CD8-positive, alpha-beta memory T cell (primary cell): ENCODE data around the gene CALU. TPM values are rescaled to one million over a fixed set of nuclear protein-coding genes. Genes with fewer than 3 reads are reported as not detected.

Experiments used
- CTCF ChIA-PET: fragments of 350-600 bp; sonication (Branson Sonifier 250); formaldehyde crosslinking; loops from one replicate; lab custom pipeline; 2021; ENCODE audit warnings: antibody characterized with exemption; lab: Charles Lee
- POLR2A ChIA-PET: fragments of 350-600 bp; sonication (Branson Sonifier 250); formaldehyde crosslinking; loops from one replicate; lab custom pipeline; 2021; ENCODE audit warnings: antibody characterized with exemption; lab: Charles Lee
- DNase-seq, 5 donors: peaks; one replicate each; pipeline versions ENCODE4 v3.0.0 to v3.0.0-alpha.2; 2020 to 2022; ENCODE audit warnings: mixed read lengths in 1 of 5
- H3K27ac ChIP-seq: one replicate; pipeline ENCODE4 v1.7.0; 2013; ENCODE audit warnings: low read depth, mild to moderate bottlenecking, low read length, moderate library complexity
- H3K27me3 ChIP-seq: 2 replicates; pipeline ENCODE4 v1.7.0; 2013; ENCODE audit warnings: low read length, mild to moderate bottlenecking; ENCODE audit not compliant: insufficient read depth, poor library complexity, severe bottlenecking
- H3K36me3 ChIP-seq: 2 replicates; pipeline ENCODE4 v1.7.0; 2013; ENCODE audit warnings: mild to moderate bottlenecking, low read length, moderate library complexity; ENCODE audit not compliant: insufficient read depth
- H3K4me1 ChIP-seq: 2 replicates; pipeline ENCODE4 v1.7.0; 2013; ENCODE audit warnings: mild to moderate bottlenecking, low read length, moderate library complexity; ENCODE audit not compliant: insufficient read depth
- H3K4me3 ChIP-seq: 2 replicates; pipeline ENCODE4 v1.7.0; 2013; ENCODE audit warnings: mild to moderate bottlenecking, low read length
- H3K9me3 ChIP-seq: 2 replicates; pipeline ENCODE4 v1.7.0; 2013; ENCODE audit warnings: mild to moderate bottlenecking, low read length
- H3K27ac Mint-ChIP-seq, 8 donors: one replicate each; pipeline ENCODE4 v1.8.0; 2020 to 2021; ENCODE audit warnings: mixed read lengths in 8 of 8, mild to moderate bottlenecking in 6 of 8, inconsistent platforms in 3 of 8, moderate library complexity in 3 of 8
- H3K27me3 Mint-ChIP-seq, 2 donors: one replicate each; pipeline ENCODE4 v1.8.0; 2020 to 2021; ENCODE audit warnings: mixed read lengths in 2 of 2, mild to moderate bottlenecking in 1 of 2, moderate library complexity in 1 of 2
- H3K36me3 Mint-ChIP-seq, 3 donors: one replicate each; pipeline ENCODE4 v1.8.0; 2020 to 2021; ENCODE audit warnings: mixed read lengths in 3 of 3, inconsistent platforms in 1 of 3, mild to moderate bottlenecking in 1 of 3
- H3K4me1 Mint-ChIP-seq, 3 donors: one replicate each; pipeline ENCODE4 v1.8.0; 2020 to 2021; ENCODE audit warnings: mixed read lengths in 3 of 3, inconsistent platforms in 1 of 3, mild to moderate bottlenecking in 1 of 3
- H3K4me3 Mint-ChIP-seq, 7 donors: one replicate each; pipeline ENCODE4 v1.8.0; 2020 to 2021; ENCODE audit warnings: mixed read lengths in 7 of 7, mild to moderate bottlenecking in 6 of 7, moderate library complexity in 4 of 7, inconsistent platforms in 2 of 7
- H3K9me3 Mint-ChIP-seq, 5 donors: one replicate each; pipeline ENCODE4 v1.8.0; 2020 to 2022; ENCODE audit warnings: mixed read lengths in 5 of 5, mild to moderate bottlenecking in 3 of 5, moderate library complexity in 2 of 5, inconsistent platforms in 1 of 5
- polyA plus RNA-seq: library from polyadenylated mRNA; unstranded; fragments of 300-500 nt; fragmentation: Illumina TruSeq; gene quantifications from one replicate; pipeline ENCODE4 v1.2.3, GENCODE V29; 2021
- total RNA-seq, 2 experiments: library from RNA; stranded (reverse); gene quantifications; one replicate each; pipeline ENCODE4 v1.2.3, GENCODE V29; 2021

Gene CALU
- total and polyA plus RNA-seq, 3 experiments from 2014 or later = 28.8 to 52.0 (median 51.4) TPM

DNA sequence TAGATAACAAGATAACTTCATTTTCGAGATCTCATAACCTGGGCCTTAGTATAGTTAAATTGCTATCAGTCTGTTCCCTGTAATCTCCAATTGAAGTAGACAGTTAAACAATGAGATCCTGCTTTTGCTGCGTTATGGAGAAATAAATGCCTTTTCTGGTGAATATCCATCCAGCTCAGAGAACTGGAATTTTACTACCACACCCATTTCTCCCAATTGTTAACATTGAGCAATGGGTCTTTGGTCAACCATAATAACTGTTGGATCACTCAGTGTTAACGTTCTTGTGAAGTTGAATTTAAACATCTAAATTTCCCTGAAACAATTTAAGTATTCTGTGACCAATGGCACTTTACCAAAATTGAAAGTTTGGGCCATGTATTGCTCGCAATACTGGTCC is 3.0 kb downstream of the CALU start:
- no peaks in the 10 kb centered on the region for H3K9me3 ChIP-seq
- Mint-ChIP-seq H3K4me3 (peak overlapping the region in 1 of 7 donors; percentile 49), H3K27me3 (no peaks in the 10 kb centered on the region), H3K9me3 (no peaks in the 10 kb centered on the region), H3K4me1 (peaks cover 56 to 73% (median 73%) of the 10 kb centered on the region in 3 donors), H3K27ac (peak overlapping the region in 3 of 8 donors; percentile 1 to 84 (median 71)), H3K36me3 (peaks cover 0 to 18% (median 4%) of the 10 kb centered on the region in 3 donors)
- DNase-seq = no peak
- H3K36me3 ChIP-seq = no peaks in the 10 kb centered on the region
- peaks cover 27% of the 10 kb centered on the region for H3K4me1 ChIP-seq
- no peak overlapping the region for H3K27ac ChIP-seq
- H3K4me3 ChIP-seq = no peak overlapping the region
- H3K27me3 ChIP-seq = no peaks in the 10 kb centered on the region
- POLR2A ChIA-PET = interaction anchor here (1.5 kb wide), 1 partner anchor 49 kb away, joined by 3 read pairs; the partner anchor contains the start of gene CCDC136
- CTCF ChIA-PET = no interaction called here

DNA sequence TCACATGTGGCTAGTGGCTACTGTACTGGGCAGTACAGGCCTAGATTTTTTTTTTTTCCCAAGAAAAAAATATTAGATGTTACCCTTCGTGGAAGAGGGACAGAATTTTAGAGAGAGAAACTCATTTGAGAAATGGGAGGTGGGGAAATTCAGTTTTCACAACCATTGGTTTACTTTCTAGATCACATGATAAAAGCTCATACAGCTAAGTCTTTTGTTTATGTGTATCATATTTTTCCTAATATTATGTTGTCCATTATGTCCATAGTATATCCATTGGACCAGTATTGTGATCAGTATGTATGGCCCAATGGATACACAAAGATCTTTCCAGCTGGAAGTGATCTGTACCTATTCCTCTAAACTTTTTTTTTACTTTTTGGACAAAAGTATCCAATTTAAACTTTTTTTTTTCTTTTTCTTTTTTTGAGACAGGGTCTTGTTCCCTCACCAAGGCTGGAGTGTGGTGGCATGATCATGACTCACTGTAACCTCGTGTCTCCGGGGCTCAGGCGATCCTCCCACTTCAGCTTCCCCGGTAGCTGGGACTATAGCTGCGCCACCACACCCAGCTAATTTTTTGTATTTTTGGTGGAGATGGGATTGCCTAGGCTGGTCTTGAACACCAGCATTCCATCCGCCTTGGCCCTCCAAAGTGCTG is 4.1 kb downstream of the CALU start:
- H3K4me3 Mint-ChIP-seq = no peak overlapping the region
- ChIA-PET POLR2A (no interaction called here), CTCF (interaction anchor here (0.7 kb wide), 1 partner anchor 44 kb away, joined by 3 read pairs; no protein-coding TSS in a partner anchor)
- Histone ChIP-seq H3K4me3 (no peak overlapping the region), H3K9me3 (no peaks in the 10 kb centered on the region), H3K36me3 (no peaks in the 10 kb centered on the region), H3K27ac (no peak overlapping the region), H3K4me1 (peaks cover 23% of the 10 kb centered on the region), H3K27me3 (no peaks in the 10 kb centered on the region)
- peaks cover 0 to 28% (median 4%) of the 10 kb centered on the region in 3 donors for H3K36me3 Mint-ChIP-seq
- H3K4me1 Mint-ChIP-seq = peaks cover 57 to 76% (median 76%) of the 10 kb centered on the region in 3 donors
- H3K27me3 Mint-ChIP-seq = no peaks in the 10 kb centered on the region
- DNase-seq = no peak
- no peaks in the 10 kb centered on the region for H3K9me3 Mint-ChIP-seq
- peak overlapping the region in 2 of 8 donors; percentile 56 to 61 for H3K27ac Mint-ChIP-seq

DNA sequence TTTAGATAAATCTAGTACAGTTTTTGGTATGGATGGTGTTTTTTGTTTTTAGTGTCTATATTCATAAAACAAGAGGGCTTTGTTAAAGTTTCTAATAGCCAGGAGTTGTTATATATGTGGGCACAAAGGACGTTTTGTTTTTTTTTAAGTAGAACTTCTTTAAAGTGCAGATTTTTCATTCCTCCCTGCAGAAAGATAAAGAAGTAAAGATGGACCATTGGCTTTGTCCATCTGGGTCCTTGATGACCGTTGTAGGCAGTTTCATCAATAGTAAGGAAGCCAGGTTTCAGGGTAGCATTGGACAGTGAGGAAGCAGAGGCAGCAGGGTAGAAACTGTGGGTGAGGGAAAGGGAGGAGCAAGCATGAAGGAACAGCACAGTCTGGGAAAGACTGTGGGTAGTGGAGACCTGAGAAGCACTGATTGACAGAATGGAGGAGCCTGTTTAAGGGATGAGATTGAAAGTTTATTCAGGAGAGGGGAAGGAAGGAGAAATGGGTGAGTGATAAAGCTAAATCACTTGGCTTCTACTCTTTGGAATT is 5.3 kb downstream of the CALU start:
- peaks cover 19% of the 10 kb centered on the region for H3K4me1 ChIP-seq
- H3K4me1 Mint-ChIP-seq = peaks cover 51 to 74% (median 72%) of the 10 kb centered on the region in 3 donors
- peaks cover 0 to 32% (median 9%) of the 10 kb centered on the region in 3 donors for H3K36me3 Mint-ChIP-seq

DNA sequence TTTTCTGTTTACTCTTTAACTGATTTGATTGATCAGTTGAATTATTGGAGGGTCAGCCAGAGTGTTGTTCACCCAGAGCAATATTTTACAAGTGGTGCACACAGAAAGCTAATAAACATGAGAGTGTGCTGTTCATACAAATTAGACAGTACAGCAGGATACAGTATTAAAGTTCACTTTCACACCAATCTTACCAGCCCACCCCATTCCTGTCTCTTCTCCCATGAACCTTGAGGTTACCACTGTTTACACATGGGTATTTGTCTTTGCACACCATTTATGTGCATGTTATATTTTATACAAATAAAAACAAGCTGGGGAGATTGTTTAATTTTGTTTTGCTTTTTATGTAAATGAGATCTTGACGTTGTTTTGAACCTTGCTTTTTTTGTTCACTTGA is 6.5 kb downstream of the CALU start:
- Mint-ChIP-seq H3K27me3 (no peaks in the 10 kb centered on the region), H3K36me3 (peaks cover 0 to 37% (median 12%) of the 10 kb centered on the region in 3 donors), H3K9me3 (no peaks in the 10 kb centered on the region), H3K27ac (peak overlapping the region in 2 of 8 donors; percentile 28 to 41), H3K4me3 (no peak overlapping the region), H3K4me1 (peaks cover 41 to 64% (median 62%) of the 10 kb centered on the region in 3 donors)
- Histone ChIP-seq H3K36me3 (peaks cover 12% of the 10 kb centered on the region), H3K4me1 (peaks cover 10% of the 10 kb centered on the region), H3K9me3 (no peaks in the 10 kb centered on the region), H3K27me3 (no peaks in the 10 kb centered on the region), H3K4me3 (no peak overlapping the region), H3K27ac (no peak overlapping the region)
- POLR2A ChIA-PET = interaction anchor here (0.7 to 0.8 kb wide), 2 partner anchors 22 to 430 kb away, joined by 4 to 5 read pairs; no protein-coding TSS in a partner anchor
- no peak for DNase-seq
- CTCF ChIA-PET = no interaction called here

More for the DNA sequence above, 5.3 kb downstream of the CALU start:
- Histone ChIP-seq H3K27ac (no peak overlapping the region), H3K4me3 (no peak overlapping the region), H3K36me3 (peaks cover 10% of the 10 kb centered on the region), H3K27me3 (no peaks in the 10 kb centered on the region), H3K9me3 (no peaks in the 10 kb centered on the region)
- Mint-ChIP-seq H3K9me3 (no peaks in the 10 kb centered on the region), H3K4me3 (peak overlapping the region in 1 of 7 donors; percentile 51), H3K27ac (peak overlapping the region in 5 of 8 donors; percentile 7 to 84 (median 15)), H3K27me3 (no peaks in the 10 kb centered on the region)
- ChIA-PET CTCF (no interaction called here), POLR2A (interaction anchor here (0.5 kb wide), 1 partner anchor 10 kb away, joined by 3 read pairs; no protein-coding TSS in a partner anchor)
- DNase-seq = no peak

DNA sequence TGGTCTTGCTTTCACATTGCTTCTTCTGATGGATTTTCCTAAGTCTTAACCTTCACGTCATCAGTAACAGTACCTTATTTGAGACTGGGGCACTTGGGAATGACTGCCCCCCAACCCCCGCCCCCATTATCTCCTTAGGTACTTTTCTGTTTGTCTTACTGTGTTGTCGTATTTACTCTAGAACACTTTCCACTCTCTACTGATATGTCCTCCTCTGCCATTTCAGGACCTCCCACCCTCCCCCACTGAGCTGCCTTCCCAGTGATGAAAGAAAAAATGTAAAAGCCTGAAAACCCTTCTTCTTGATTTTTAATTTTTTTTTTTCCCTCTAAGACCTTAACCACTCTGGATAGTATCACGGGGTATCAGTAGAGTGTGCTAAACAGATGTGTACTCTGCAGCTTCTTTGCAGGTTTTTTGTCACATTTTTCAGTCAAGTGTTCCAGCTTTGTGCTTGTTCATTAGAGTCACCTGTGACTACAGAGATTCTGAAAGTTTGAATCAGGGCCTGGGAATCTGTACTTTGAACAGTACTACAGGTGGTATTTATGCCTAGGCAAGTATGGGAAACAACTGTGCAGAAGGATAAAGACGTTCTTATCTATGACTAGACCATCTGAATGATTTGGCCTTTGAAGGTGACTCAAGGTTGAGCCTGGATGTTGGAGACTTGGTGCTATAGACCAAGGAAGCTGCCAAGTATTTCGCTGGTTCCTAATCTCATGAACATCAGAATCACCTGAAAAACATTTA is 8.3 kb downstream of the CALU start:
- Mint-ChIP-seq H3K4me1 (peaks cover 25 to 46% (median 44%) of the 10 kb centered on the region in 3 donors), H3K9me3 (no peaks in the 10 kb centered on the region), H3K4me3 (peak overlapping the region in 1 of 7 donors; percentile 9), H3K27ac (peak overlapping the region in 1 of 8 donors; percentile 17), H3K27me3 (no peaks in the 10 kb centered on the region), H3K36me3 (peaks cover 0 to 46% (median 12%) of the 10 kb centered on the region in 3 donors)
- no peak overlapping the region for H3K4me3 ChIP-seq
- no peaks in the 10 kb centered on the region for H3K27me3 ChIP-seq
- no peaks in the 10 kb centered on the region for H3K4me1 ChIP-seq
- DNase-seq = no peak
- ChIA-PET POLR2A (interaction anchor here (0.6 kb wide), 1 partner anchor 1267 kb away, joined by 7 read pairs; no protein-coding TSS in a partner anchor), CTCF (no interaction called here)
- H3K36me3 ChIP-seq = peaks cover 12% of the 10 kb centered on the region
- H3K9me3 ChIP-seq = no peaks in the 10 kb centered on the region
- no peak overlapping the region for H3K27ac ChIP-seq

DNA sequence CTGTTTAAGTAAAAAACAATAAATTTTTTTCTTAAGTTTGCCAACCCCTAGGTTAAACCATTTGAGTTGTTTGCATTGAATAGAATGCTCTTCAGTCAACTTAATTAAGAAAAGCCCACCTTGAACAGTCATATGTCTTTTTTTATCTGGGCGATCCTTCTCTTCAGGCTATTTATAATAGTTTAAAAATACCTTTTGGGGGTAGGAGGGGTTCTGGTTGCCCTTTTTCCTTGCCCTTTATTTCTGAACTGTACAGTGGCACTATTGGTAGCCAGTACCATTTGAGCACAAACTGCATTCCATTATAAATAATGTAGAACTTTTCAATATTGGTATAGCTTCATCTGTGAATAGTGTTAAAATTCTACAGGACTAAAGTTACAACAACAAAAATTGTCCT is 13.1 kb downstream of the CALU start:
- ChIA-PET CTCF (no interaction called here), POLR2A (no interaction called here)
- Mint-ChIP-seq H3K27me3 (no peaks in the 10 kb centered on the region), H3K36me3 (peaks cover 0 to 81% (median 28%) of the 10 kb centered on the region in 3 donors), H3K27ac (no peak overlapping the region), H3K4me1 (peaks cover 8 to 21% (median 18%) of the 10 kb centered on the region in 3 donors), H3K9me3 (no peaks in the 10 kb centered on the region), H3K4me3 (no peak overlapping the region)
- Histone ChIP-seq H3K4me1 (no peaks in the 10 kb centered on the region), H3K27me3 (no peaks in the 10 kb centered on the region), H3K36me3 (peaks cover 20% of the 10 kb centered on the region), H3K4me3 (no peak overlapping the region), H3K27ac (no peak overlapping the region), H3K9me3 (no peaks in the 10 kb centered on the region)
- DNase-seq = no peak

DNA sequence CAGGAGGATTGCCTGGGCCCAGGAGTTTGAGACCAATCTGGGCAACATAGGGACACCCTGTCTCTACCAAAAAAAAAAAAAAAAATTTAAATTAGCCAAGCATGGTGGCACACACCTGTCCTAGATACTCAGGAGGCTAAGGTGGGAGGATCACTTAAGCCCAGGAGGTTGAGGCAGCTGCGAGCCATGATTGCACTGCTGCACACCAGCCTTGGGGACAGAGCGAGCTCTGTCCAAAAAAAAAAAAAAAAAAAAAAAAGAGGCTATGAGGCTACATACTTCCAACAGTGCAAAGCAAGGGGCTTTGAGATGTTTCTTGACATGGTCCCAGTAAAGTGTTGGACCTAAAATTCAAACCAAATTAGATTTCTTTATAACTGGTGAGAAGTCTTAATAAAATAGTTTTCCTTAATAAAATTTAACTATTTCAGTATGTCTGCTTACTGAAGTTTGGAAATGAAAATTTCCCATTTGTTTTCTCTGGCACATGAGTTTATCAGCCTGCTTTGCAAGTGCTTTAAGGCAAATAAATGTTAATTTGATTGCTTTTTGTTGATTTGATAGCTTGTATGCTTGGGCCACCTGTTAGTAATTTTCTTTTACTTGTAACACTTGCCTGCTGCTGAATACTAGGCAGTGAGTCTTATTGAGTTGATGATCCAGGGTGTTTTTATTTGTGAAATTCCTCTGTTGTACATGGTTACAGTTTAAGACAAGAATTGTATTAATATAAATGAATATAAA is 16.1 kb downstream of the CALU start:
- H3K4me3 ChIP-seq = no peak overlapping the region
- H3K9me3 ChIP-seq = no peaks in the 10 kb centered on the region
- peaks cover 0 to 83% (median 23%) of the 10 kb centered on the region in 3 donors for H3K36me3 Mint-ChIP-seq
- ChIA-PET POLR2A (interaction anchor here (0.6 kb wide), 1 partner anchor 10 kb away, joined by 3 read pairs; no protein-coding TSS in a partner anchor), CTCF (no interaction called here)
- peaks cover 2 to 9% (median 6%) of the 10 kb centered on the region in 3 donors for H3K4me1 Mint-ChIP-seq
- peak overlapping the region in 1 of 8 donors; percentile 24 for H3K27ac Mint-ChIP-seq
- H3K27ac ChIP-seq = no peak overlapping the region
- H3K4me1 ChIP-seq = no peaks in the 10 kb centered on the region
- no peak for DNase-seq
- H3K36me3 ChIP-seq = peaks cover 23% of the 10 kb centered on the region
- H3K9me3 Mint-ChIP-seq = no peaks in the 10 kb centered on the region
- no peaks in the 10 kb centered on the region for H3K27me3 Mint-ChIP-seq
- H3K27me3 ChIP-seq = no peaks in the 10 kb centered on the region
- no peak overlapping the region for H3K4me3 Mint-ChIP-seq
